NCI-H1092 treated with DMSO at 0.1 percent for 48 hours (cell line): ENCODE data around the gene ZRANB1.

Experiments used
- DNase-seq: peaks from one replicate; lab custom pipeline; 2025; lab: John Stamatoyannopoulos, UW

Gene ZRANB1

GRCh38 chr10:125005312-125006187 is 63.6 kb downstream of the ZRANB1 start:
- DNase-seq: no peak

DNA sequence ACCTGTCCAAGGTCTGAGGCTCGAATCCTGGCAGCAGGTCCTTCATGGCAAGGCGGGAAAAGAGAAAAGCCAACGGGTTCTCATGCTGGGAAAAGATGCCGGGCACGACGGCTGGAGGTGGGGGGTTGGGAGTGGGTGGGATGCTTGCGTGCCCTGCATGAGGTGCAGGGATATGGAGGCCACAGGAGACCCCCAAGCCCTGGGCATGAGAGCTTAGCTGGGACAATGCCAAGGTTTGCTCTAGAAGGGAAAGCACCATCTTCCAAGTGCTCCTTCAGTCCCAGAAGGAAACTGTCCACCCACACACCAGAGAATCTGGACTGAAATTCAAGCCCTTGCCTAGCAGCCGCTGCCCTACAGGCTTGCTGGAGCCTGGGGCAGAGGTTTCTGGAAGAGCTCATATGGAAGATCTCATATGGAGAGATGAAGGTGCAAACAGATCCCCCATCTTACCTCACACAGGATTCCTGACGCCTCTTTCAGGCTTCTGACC is 64.3 kb downstream of the ZRANB1 start:
- DNase-seq: no peak

DNA sequence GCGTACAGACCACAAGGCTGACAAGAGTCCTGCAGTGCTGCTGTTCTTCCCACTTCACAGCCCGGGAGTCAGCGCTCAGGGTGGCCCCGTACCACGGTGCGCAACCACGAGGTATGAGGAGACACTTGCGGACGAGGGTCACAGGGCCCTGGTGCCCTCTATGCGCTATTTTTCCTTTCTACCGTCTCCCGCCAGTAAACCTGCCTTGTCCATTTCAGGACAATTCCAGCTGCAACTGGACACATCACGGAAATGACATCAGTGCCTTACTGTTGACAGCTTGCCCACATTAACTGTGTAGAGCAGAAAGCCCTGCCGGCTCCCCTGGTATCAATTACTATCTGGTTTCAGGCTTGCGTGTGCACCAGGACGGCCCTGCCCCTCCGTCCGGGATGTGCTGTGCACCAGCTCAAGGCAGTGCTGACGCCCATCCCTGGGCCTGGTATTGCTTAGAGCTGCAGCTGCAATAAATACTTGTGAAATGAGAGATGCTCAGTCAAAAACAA is 65.1 kb downstream of the ZRANB1 start:
- DNase-seq: no peak

DNA sequence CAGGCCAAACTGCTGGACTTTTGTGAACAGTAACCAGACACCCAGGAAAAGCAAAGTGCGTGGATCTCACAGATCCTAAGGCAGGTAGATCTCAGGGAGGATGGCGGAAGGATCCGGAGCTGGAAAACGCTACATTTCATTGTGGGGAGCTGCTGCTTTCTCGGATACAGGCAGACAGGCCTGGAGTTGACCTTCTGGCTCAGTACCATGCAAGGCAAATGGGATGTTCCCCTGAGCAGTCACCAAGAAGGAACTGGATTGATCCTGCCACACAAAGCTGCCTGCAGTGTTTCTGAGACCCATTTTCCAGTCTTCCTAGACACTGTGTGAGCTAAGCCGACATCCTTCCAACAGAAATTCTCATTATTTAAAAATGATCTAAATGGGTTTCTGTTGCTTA is 65.5 kb downstream of the ZRANB1 start:
- DNase-seq: no peak

DNA sequence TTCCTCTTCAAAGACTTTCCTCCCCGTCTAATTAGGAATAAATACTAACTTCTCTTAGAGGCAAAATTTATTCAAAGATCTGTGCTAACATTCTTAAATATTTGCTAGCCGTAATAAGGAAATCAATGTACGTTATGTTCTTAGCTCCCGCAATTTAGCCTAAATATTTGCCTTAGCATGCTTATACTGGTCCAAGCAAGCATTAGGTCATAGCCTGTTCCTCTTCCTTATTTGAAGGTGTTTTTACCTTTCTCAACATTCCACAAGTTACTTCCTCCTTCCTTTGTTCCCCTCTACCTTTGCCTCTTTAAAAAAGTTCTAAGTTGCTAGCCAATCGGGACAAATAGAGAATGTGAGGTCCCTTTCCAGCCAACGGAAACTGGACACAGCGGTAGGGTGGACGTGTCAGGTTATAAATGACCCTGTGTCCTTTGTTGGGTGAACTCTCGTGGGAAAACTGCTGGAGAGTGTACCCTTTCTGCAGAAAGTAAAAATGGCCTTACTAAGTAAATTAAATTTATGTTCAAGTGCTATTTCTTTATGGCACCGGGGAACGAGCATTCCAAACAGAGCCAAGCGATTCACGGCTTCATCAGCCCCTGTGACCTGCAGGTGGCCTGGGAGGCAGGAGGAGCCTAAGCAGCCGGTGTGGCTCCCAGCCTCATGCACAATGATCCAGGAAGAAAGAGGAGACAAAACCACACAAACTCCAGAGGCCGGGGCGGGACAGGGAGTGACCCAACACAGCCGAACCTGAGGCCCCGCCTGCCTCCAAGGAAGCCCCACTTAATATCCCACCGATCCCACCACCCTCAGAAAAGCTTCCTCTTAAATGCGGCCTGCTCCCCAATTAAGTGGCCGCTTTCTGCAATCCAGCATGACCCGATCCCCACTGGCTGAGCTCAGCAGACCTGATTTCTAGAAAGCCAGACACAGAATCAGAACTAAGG is 67.0 kb downstream of the ZRANB1 start:
- no peak for DNase-seq

DNA sequence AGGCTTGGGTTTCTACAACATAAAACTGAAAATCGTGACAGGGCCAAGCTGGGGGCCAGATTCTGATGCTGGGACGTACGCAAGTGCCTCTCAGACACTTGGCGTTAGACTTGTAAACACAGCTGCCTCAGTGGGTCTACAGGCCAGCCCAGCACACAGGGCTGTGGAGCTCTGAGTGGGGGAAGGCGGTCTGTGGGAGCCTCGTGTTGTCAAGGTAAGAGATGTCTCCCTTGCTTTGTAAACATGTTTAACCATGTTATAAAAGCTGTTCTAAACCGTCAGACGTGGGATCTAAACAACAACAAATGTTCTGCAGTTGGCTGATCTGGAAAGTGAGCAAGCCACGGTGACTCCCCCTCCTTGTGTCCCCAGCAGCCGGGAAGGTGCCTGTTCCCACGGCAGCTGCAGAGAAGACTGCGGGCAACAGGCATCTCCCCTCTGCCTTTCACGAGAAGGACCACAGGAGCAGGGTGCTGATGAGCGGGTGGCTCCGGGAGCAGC is 67.8 kb downstream of the ZRANB1 start:
- DNase-seq: no peak

DNA sequence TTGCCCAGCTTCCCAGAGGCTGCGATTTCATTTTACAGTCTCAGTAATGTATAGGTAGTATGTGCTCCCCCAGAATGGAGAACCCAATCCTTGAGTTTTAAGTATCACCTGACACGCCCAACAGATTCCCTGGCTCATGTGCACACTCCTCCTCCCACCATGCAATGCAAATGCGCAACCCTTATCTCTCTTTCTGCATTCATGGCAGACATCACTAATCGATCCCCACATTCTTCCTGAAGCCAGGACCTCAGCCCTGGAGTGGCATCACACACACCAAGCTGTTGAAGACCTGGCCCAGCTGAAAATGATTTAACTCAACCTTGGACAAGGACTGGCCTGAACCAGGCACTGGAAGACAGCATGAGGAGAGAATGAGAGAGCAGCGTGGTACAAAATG is 68.4 kb downstream of the ZRANB1 start:
- DNase-seq: no peak

DNA sequence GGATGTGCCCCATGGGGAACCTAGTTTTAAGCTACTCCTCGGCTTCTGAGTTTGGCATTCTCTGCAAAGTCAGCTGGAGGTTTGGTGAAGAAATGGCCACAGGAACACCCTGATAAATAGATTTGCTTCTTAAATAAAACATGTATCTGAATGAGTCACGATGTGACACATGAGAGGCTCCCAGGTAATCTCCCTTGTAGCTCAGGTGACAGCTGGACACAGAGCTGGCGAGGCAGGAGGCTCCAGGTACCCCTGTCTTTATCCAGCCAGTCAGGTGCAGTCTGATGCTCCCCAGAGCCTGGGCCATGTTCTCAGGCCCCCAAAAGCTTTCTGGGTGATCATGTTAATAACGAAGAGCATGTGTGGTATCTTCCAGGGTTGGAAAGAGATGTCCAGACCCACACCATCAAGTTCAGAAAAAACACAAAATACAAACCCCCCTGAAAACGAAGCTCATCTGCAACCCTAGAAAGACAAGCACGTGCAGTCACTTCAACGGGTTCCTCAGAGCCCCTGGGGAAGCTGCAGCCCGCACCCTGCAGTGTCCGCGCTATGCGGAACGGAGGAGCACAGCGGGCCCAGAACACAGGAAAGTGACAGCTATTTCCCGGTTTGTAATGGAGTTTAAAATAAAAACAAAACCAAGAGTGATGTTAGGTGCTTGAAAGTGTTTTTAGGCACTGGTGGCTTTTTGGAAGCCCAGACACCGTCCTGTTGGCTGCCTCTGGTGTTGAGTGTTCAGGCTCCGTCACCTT is 69.4 kb downstream of the ZRANB1 start:
- no peak for DNase-seq

- no peak for DNase-seq
These were observed 70.2 kb downstream of the ZRANB1 start for GRCh38 chr10:125011926-125012705.

GRCh38 chr10:125012851-125013528 is 71.1 kb downstream of the ZRANB1 start:
- no peak for DNase-seq

- DNase-seq: no peak
These were observed 71.6 kb downstream of the ZRANB1 start for GRCh38 chr10:125013529-125013872.

GRCh38 chr10:125014086-125014830 is 72.3 kb downstream of the ZRANB1 start:
- no peak for DNase-seq

- DNase-seq: no peak
These were observed 73.0 kb downstream of the ZRANB1 start for GRCh38 chr10:125014836-125015355.

DNA sequence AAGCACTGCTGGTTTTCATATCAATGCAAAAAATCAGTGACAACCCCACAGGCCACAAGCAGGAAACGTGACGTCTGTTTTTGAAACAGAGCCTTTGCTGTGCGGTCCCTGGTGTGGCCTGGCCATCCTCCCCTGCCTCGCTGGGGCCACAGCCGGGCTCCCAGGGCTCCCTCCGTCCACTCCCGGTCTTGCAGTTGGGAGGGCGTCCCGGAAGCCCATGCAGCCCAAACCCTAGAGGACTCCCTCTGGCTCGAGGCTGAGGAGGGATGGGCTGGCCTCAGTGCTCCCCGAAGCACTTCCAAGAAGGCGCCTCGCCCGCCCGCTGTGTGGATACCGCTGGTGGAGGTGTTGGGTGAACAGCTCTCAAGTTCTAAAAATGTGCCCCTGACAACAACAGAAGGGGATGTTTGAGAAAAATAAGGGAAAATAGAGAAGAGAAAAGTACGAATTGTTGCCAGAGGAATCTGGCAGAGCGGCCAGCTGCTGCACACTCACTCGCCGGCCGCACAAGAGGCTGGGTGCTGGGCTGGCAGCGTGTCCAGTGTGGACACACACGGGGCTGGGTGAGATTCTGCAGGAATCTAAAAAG is 73.5 kb downstream of the ZRANB1 start:
- no peak for DNase-seq

DNA sequence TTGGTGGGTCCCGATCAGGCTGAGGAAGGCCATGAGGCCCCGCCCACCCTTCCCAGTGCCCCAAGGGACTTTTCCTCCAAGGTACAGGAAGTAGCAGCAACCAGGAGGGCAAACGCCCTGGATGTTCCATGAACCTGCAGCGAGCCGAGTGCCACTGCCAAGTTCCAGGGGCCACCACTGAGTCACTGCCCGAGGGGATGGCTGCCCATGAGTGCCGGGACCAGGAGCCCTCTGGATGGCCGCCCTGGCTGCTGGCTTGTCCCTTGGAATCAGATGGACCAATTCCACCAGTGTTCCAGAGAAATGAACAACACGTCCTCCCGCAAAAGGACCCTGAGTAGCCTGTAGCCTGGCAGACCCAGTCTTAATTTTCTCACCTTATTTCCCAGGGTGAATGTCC is 74.2 kb downstream of the ZRANB1 start:
- no peak for DNase-seq

- DNase-seq: no peak
These were observed 74.8 kb downstream of the ZRANB1 start for GRCh38 chr10:125016611-125017202.

DNA sequence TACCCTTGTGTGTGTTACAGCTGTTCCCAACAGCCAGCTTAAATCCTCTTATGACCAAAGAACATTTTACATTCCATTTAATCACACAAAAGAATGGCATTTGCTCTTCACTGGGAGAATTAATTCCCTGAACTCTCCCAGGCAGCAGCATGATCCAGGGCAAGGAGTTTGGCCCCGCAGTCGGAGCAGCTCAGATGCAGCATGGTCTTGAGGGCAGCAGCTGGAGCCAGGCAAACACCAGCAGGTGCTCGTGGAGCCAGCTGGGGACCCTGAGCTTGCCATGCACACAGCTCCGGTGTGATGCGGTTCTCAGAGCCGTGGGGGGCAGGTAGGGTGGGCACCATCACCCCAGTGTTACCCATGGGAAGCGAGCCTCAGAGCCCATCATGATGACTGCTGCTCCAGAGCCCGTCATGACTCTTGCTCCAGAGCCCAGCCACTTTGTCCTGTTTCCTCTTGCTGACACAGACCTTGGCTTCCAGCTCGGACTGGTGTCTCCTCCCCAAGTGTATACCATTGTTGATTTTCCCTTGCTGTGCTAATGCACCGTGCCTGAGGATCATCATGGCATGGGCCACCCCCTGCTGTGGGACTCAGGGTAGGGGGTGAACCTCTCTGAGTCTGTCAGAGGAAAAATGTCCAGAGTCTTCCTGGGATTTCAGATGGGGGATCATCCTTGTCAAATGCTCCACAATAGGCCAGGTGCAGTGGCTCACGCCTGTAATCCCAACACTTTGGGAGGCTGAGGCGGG is 75.8 kb downstream of the ZRANB1 start:
- peak; percentile 58 for DNase-seq
